ENCODE measurements around the gene ADSL. TPM values are rescaled to one million over a fixed set of nuclear protein-coding genes. Genes with fewer than 3 reads are reported as not detected.

The ADSL gene
- total and polyA plus RNA-seq, 2 donors, result 58.0 to 104 TPM

DNA sequence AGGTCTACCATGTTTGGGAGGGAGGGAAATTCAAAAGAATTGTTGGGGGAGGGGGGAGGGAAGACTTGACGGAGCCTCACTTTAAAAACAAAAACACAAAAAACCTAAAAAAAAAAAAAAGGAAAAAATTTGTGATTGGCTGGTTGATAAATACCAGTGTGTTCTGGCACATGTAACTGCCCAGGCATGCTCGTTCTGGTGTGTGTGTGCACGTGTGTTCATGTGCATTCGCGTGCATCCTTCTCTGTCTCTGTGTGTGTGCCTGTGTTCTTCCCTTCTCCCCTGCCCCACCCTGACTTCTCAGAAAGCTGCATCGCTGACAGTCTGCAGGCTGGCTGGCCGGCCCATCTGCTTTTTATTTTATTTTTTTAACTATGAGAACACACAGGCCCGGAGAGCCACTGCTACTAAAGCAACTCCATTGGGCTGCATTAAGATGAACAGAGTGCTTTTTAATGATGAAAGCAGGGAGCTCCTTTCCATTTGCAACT, 22.6 kb upstream of the ADSL start:
- 83% methylated on average over 8 of the region's 8 CpGs for WGBS
- peaks cover 22 to 43% of the 10 kb centered on the region in 2 donors for H3K4me1 ChIP-seq (ENCODE audit: control insufficient read depth in 2 of 2, insufficient read depth in 2 of 2, low read length in 2 of 2)
- H3K27ac ChIP-seq (ENCODE audit: low read depth in 1 of 2, low read length in 1 of 2), result peak overlapping the region; percentile 97
- no peaks in the 10 kb centered on the region for H3K9me3 ChIP-seq (ENCODE audit: control insufficient read depth in 2 of 2, insufficient read depth in 1 of 2, low read length in 1 of 2)
- DNase-seq (ENCODE audit: low read depth in 6 of 9, low spot score in 9 of 9), result peak in 2 of 9 donors; percentile 30 to 48
- H3K36me3 ChIP-seq (ENCODE audit: control insufficient read depth in 2 of 2, insufficient read depth in 2 of 2, low read length in 1 of 2), result peaks cover 39 to 67% of the 10 kb centered on the region in 2 donors
- H3K4me3 ChIP-seq (ENCODE audit: low read length in 2 of 2), result no peak overlapping the region
- no peaks in the 10 kb centered on the region for H3K27me3 ChIP-seq (ENCODE audit: control insufficient read depth in 2 of 2, insufficient read depth in 1 of 2, low read length in 1 of 2)

- Histone ChIP-seq H3K4me1 (ENCODE audit: control insufficient read depth in 2 of 2, insufficient read depth in 2 of 2, low read length in 2 of 2) (peaks cover 22 to 47% of the 10 kb centered on the region in 2 donors), H3K36me3 (ENCODE audit: control insufficient read depth in 2 of 2, insufficient read depth in 2 of 2, low read length in 1 of 2) (peaks cover 41 to 68% of the 10 kb centered on the region in 2 donors), H3K9me3 (ENCODE audit: control insufficient read depth in 2 of 2, insufficient read depth in 1 of 2, low read length in 1 of 2) (no peaks in the 10 kb centered on the region), H3K27ac (ENCODE audit: low read depth in 1 of 2, low read length in 1 of 2) (peak overlapping the region; percentile 97), H3K4me3 (ENCODE audit: low read length in 2 of 2) (no peak overlapping the region), H3K27me3 (ENCODE audit: control insufficient read depth in 2 of 2, insufficient read depth in 1 of 2, low read length in 1 of 2) (no peaks in the 10 kb centered on the region)
- 32% methylated on average over 19 of the region's 19 CpGs for WGBS
- peak in 6 of 9 donors; percentile 66 to 89 (median 72) for DNase-seq (ENCODE audit: low read depth in 6 of 9, low spot score in 9 of 9)
These were observed 21.6 kb upstream of the ADSL start for GRCh38 chr22:40324468-40325305.

DNA sequence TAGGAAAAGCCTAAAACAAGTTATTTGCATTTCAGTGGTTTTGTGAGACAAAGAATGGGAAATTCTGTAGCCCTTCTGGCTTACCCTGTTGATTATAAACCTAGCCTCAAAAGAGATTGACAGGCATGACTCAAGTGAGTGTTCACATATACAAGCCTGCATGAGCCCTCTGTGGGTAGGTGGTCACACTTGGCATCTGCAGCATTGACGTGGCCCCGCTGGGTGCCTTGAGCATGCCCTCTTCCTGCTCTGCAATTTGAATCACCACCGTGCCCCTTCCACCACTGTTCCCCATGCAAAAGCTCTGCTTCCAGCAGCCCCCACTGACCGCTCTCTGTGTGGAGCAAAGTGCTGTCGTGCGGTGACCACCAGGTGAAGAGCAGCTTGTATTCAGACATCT, 21.0 kb upstream of the ADSL start:
- Histone ChIP-seq H3K4me1 (ENCODE audit: control insufficient read depth in 2 of 2, insufficient read depth in 2 of 2, low read length in 2 of 2) (peaks cover 22 to 49% of the 10 kb centered on the region in 2 donors), H3K9me3 (ENCODE audit: control insufficient read depth in 2 of 2, insufficient read depth in 1 of 2, low read length in 1 of 2) (no peaks in the 10 kb centered on the region), H3K27ac (ENCODE audit: low read depth in 1 of 2, low read length in 1 of 2) (peak overlapping the region; percentile 97), H3K36me3 (ENCODE audit: control insufficient read depth in 2 of 2, insufficient read depth in 2 of 2, low read length in 1 of 2) (peaks cover 40 to 65% of the 10 kb centered on the region in 2 donors), H3K27me3 (ENCODE audit: control insufficient read depth in 2 of 2, insufficient read depth in 1 of 2, low read length in 1 of 2) (no peaks in the 10 kb centered on the region), H3K4me3 (ENCODE audit: low read length in 2 of 2) (no peak overlapping the region)
- peak in 2 of 9 donors; percentile 44 to 70 for DNase-seq (ENCODE audit: low read depth in 6 of 9, low spot score in 9 of 9)
- 86% methylated on average over 6 of the region's 6 CpGs for WGBS

DNA sequence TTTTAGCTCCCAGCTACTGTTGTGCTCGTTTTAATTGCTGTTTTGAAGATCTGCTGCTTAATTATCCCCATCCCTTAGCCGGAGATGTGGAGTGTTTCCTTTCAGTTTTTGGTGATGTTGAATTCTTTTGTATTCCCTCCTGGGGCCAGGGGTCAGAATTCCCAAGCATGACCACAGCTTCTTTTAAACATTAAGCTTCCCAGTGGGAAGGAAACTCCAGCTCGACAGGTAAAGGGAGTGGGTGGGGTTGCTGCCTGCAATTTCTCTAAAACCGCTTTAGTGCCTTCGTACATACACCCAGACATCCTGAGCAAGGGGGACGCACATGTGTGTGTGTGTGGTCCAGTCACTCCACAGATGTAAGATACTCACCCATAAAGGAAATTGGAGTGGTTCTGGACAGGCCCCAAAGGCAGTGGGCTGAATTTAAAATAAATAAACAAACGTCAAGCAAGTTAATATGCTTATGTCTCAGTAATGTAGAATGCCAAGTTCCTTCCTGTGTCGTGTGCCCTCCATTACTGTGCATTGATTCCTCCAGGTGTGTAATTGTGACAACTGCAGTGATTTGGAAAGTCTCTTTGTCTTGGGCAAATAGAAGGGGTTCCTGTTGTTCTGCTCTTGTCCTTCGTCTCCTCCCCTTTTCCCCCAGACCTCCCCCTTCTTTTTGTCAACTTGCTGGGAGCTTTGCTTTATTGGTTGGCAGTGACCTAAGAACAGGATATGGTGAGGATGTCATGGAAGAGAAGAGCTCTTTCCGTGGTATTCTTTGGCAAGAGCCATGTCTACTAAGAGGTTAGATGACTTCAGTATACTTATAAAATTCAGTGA, 19.2 kb upstream of the ADSL start:
- Histone ChIP-seq H3K4me3 (ENCODE audit: low read length in 2 of 2) (no peak overlapping the region), H3K9me3 (ENCODE audit: control insufficient read depth in 2 of 2, insufficient read depth in 1 of 2, low read length in 1 of 2) (no peaks in the 10 kb centered on the region), H3K27me3 (ENCODE audit: control insufficient read depth in 2 of 2, insufficient read depth in 1 of 2, low read length in 1 of 2) (no peaks in the 10 kb centered on the region), H3K4me1 (ENCODE audit: control insufficient read depth in 2 of 2, insufficient read depth in 2 of 2, low read length in 2 of 2) (peaks cover 28 to 64% of the 10 kb centered on the region in 2 donors), H3K36me3 (ENCODE audit: control insufficient read depth in 2 of 2, insufficient read depth in 2 of 2, low read length in 1 of 2) (peaks cover 34 to 54% of the 10 kb centered on the region in 2 donors), H3K27ac (ENCODE audit: low read depth in 1 of 2, low read length in 1 of 2) (peak overlapping the region; percentile 39 to 75)
- DNase-seq (ENCODE audit: low read depth in 6 of 9, low spot score in 9 of 9), result no peak
- WGBS, result 85% methylated on average over 10 of the region's 10 CpGs

- WGBS, result 80% methylated on average over 9 of the region's 9 CpGs
- Histone ChIP-seq H3K36me3 (ENCODE audit: control insufficient read depth in 2 of 2, insufficient read depth in 2 of 2, low read length in 1 of 2) (peaks cover 23 to 46% of the 10 kb centered on the region in 2 donors), H3K27ac (ENCODE audit: low read depth in 1 of 2, low read length in 1 of 2) (no peak overlapping the region), H3K27me3 (ENCODE audit: control insufficient read depth in 2 of 2, insufficient read depth in 1 of 2, low read length in 1 of 2) (no peaks in the 10 kb centered on the region), H3K9me3 (ENCODE audit: control insufficient read depth in 2 of 2, insufficient read depth in 1 of 2, low read length in 1 of 2) (no peaks in the 10 kb centered on the region), H3K4me1 (ENCODE audit: control insufficient read depth in 2 of 2, insufficient read depth in 2 of 2, low read length in 2 of 2) (peaks cover 24 to 66% of the 10 kb centered on the region in 2 donors), H3K4me3 (ENCODE audit: low read length in 2 of 2) (no peak overlapping the region)
- no peak for DNase-seq (ENCODE audit: low read depth in 6 of 9, low spot score in 9 of 9)
These were observed 17.5 kb upstream of the ADSL start for GRCh38 chr22:40328546-40329456.

DNA sequence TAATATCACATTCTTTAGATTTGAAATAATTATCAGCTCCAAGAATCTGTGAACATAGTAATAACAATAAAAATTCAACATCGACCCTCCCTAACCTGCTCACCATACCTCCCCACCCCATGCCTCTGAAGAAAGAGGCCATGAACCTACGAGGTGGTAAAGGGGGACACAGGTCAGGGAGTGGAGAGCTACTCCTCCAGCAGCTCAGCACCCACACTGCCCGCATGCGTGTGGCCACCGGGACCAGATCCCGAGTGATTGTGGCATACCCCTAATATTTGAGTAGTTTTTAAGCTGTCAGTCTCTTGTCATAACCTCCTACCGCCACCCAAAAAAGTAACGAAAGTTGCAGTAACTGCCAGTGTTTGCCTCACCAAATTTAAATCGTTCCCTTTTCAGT, 16.8 kb upstream of the ADSL start:
- DNase-seq (ENCODE audit: low read depth in 6 of 9, low spot score in 9 of 9), result no peak
- H3K9me3 ChIP-seq (ENCODE audit: control insufficient read depth in 2 of 2, insufficient read depth in 1 of 2, low read length in 1 of 2), result no peaks in the 10 kb centered on the region
- H3K36me3 ChIP-seq (ENCODE audit: control insufficient read depth in 2 of 2, insufficient read depth in 2 of 2, low read length in 1 of 2), result peaks cover 23 to 43% of the 10 kb centered on the region in 2 donors
- peak overlapping the region in 1 of 2 donors; percentile 61 for H3K27ac ChIP-seq (ENCODE audit: low read depth in 1 of 2, low read length in 1 of 2)
- no peaks in the 10 kb centered on the region for H3K27me3 ChIP-seq (ENCODE audit: control insufficient read depth in 2 of 2, insufficient read depth in 1 of 2, low read length in 1 of 2)
- WGBS, result 88% methylated on average over 9 of the region's 9 CpGs
- H3K4me1 ChIP-seq (ENCODE audit: control insufficient read depth in 2 of 2, insufficient read depth in 2 of 2, low read length in 2 of 2), result peaks cover 23 to 66% of the 10 kb centered on the region in 2 donors
- no peak overlapping the region for H3K4me3 ChIP-seq (ENCODE audit: low read length in 2 of 2)

DNA sequence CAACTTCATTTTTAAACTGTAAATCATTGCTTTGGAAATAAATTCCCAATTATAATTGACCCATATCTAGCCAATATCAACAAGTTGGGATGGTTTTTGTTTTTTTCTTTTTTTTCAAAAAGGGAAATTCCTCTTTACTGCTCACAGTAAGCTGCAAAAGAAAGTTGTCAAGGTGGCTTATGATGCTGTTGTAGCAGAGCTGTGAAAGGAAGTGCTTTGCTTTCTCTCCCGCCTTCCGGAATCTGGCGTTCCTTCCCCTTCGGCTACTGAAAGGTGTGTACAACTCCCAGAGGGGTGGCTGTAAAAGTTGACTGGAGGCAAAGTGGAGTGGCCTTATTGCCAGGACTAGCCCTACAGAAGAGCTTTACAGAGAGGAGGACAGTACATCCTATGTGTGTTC, 16.2 kb upstream of the ADSL start:
- Histone ChIP-seq H3K9me3 (ENCODE audit: control insufficient read depth in 2 of 2, insufficient read depth in 1 of 2, low read length in 1 of 2) (no peaks in the 10 kb centered on the region), H3K4me1 (ENCODE audit: control insufficient read depth in 2 of 2, insufficient read depth in 2 of 2, low read length in 2 of 2) (peaks cover 24 to 67% of the 10 kb centered on the region in 2 donors), H3K27ac (ENCODE audit: low read depth in 1 of 2, low read length in 1 of 2) (no peak overlapping the region), H3K4me3 (ENCODE audit: low read length in 2 of 2) (no peak overlapping the region), H3K27me3 (ENCODE audit: control insufficient read depth in 2 of 2, insufficient read depth in 1 of 2, low read length in 1 of 2) (no peaks in the 10 kb centered on the region), H3K36me3 (ENCODE audit: control insufficient read depth in 2 of 2, insufficient read depth in 2 of 2, low read length in 1 of 2) (peaks cover 23 to 41% of the 10 kb centered on the region in 2 donors)
- 90% methylated on average over 4 of the region's 4 CpGs for WGBS
- no peak for DNase-seq (ENCODE audit: low read depth in 6 of 9, low spot score in 9 of 9)

- Histone ChIP-seq H3K4me3 (ENCODE audit: low read length in 2 of 2) (no peak overlapping the region), H3K36me3 (ENCODE audit: control insufficient read depth in 2 of 2, insufficient read depth in 2 of 2, low read length in 1 of 2) (peaks cover 18 to 36% of the 10 kb centered on the region in 2 donors), H3K9me3 (ENCODE audit: control insufficient read depth in 2 of 2, insufficient read depth in 1 of 2, low read length in 1 of 2) (no peaks in the 10 kb centered on the region), H3K4me1 (ENCODE audit: control insufficient read depth in 2 of 2, insufficient read depth in 2 of 2, low read length in 2 of 2) (peaks cover 19 to 63% of the 10 kb centered on the region in 2 donors), H3K27me3 (ENCODE audit: control insufficient read depth in 2 of 2, insufficient read depth in 1 of 2, low read length in 1 of 2) (no peaks in the 10 kb centered on the region), H3K27ac (ENCODE audit: low read depth in 1 of 2, low read length in 1 of 2) (no peak overlapping the region)
- no peak for DNase-seq (ENCODE audit: low read depth in 6 of 9, low spot score in 9 of 9)
- 87% methylated on average over 10 of the region's 10 CpGs for WGBS
These were observed 15.7 kb upstream of the ADSL start for GRCh38 chr22:40330615-40331014.
